K562 (cell line): ENCODE results near the gene ABCG1. TPM values are rescaled to one million over a fixed set of nuclear protein-coding genes. Genes with fewer than 3 reads are reported as not detected.

Source experiments
- ATAC-seq: fragments of 200-7000 bp; cut with Tn5 transposase; 3 replicates; pipeline ENCODE4 v1.9.1; 2020; ENCODE audit warnings: moderate library complexity
- BruUV-seq: library from RNA; stranded (reverse); fragments of 400-500 nt; replicated peaks from 2 replicates; lab custom pipeline; 2021; lab: Mats Ljungman, UMichigan
- CTCF ChIA-PET: fragments of 300-600 bp; formaldehyde crosslinking; extraction: SDS; loops from one replicate; lab custom pipeline; 2021; ENCODE audit warnings: low intra/inter-chr PET ratio; lab: Yijun Ruan, JAX
- POLR2A ChIA-PET: fragments of 300-600, 350-650 bp; sonication (Branson Sonifier 250); formaldehyde crosslinking; extraction: SDS; loops from one replicate; lab custom pipeline; 2021; ENCODE audit warnings: antibody characterized with exemption, inconsistent platforms; lab: Yijun Ruan, JAX
- DNase-seq, 4 experiments: peaks; one replicate each; pipeline versions ENCODE4 v3.0.0 to v3.0.0-alpha.2; 2011 to 2018; ENCODE audit warnings: low spot score in 3 of 4, mixed read lengths in 3 of 4; ENCODE audit errors: extremely low read depth in 1 of 4
- FAIRE-seq: peaks from 2 replicates; lab custom pipeline; 2011; peaks lifted over from hg19 to GRCh38; lab: Jason Lieb, UNC
- H2AFZ ChIP-seq: 2 replicates; pipeline ENCODE4 v1.6.0; 2011; ENCODE audit warnings: low read depth, low read length, control low read depth, inconsistent platforms
- H3K27ac ChIP-seq: fragments of 200-600 bp; 3 replicates; pipeline ENCODE4 v1.8.0; 2011; ENCODE audit warnings: low read depth, mild to moderate bottlenecking, control low read depth, inconsistent platforms, low read length, moderate library complexity, mixed read lengths; ENCODE audit errors: extremely low read depth
- H3K27me3 ChIP-seq, 2 experiments: fragments of 300-600 bp in 1 of 2; 2 replicates in 1 of 2; 3 replicates in 1 of 2; pipeline versions ENCODE4 v1.6.0 to v1.8.0; 2011; ENCODE audit warnings: inconsistent platforms in 2 of 2, low read length in 2 of 2, mild to moderate bottlenecking in 1 of 2, mixed read lengths in 1 of 2, moderate library complexity in 1 of 2; ENCODE audit not compliant: control insufficient read depth in 2 of 2, insufficient read depth in 2 of 2
- H3K36me3 ChIP-seq: fragments of 300-600 bp; 3 replicates; pipeline ENCODE4 v1.8.0; 2011; ENCODE audit warnings: mild to moderate bottlenecking, low read length, inconsistent platforms; ENCODE audit not compliant: control insufficient read depth, insufficient read depth
- H3K4me1 ChIP-seq, 2 experiments: fragments of 200-600 bp in 1 of 2; replicated peaks in 1 of 2; 2 replicates in 1 of 2; 3 replicates in 1 of 2; pipeline versions ENCODE4 v1.5.1 to v1.8.0; 2011; ENCODE audit warnings: inconsistent platforms in 2 of 2, low read length in 2 of 2, mild to moderate bottlenecking in 1 of 2, mixed read lengths in 1 of 2, moderate library complexity in 1 of 2; ENCODE audit not compliant: control insufficient read depth in 2 of 2, insufficient read depth in 2 of 2
- H3K4me2 ChIP-seq: 2 replicates; pipeline ENCODE4 v1.6.1; 2011; ENCODE audit warnings: low read length, control low read depth, inconsistent platforms, mixed read lengths; ENCODE audit not compliant: insufficient read depth
- H3K4me3 ChIP-seq: fragments of 200-600 bp; sonication (generic), shearing (Covaris generic); 2 replicates; pipeline ENCODE4 v1.5.1; 2016; ENCODE audit warnings: control low read depth, inconsistent platforms
- H3K79me2 ChIP-seq: fragments of 200-600 bp; 3 replicates; pipeline ENCODE4 v1.8.0; 2011; ENCODE audit warnings: low read length, inconsistent platforms; ENCODE audit not compliant: control insufficient read depth, insufficient read depth
- H3K9ac ChIP-seq, 2 experiments: 2 replicates each; pipeline versions ENCODE4 v1.6.0 to v1.6.1; 2011; ENCODE audit warnings: low read depth in 2 of 2, low read length in 2 of 2, control low read depth in 1 of 2, inconsistent platforms in 1 of 2, mild to moderate bottlenecking in 1 of 2, mixed read lengths in 1 of 2; ENCODE audit not compliant: insufficient read depth in 1 of 2
- H3K9me1 ChIP-seq: one replicate; pipeline ENCODE4 v1.6.0; 2011; ENCODE audit warnings: inconsistent platforms, mild to moderate bottlenecking, low read length, moderate library complexity; ENCODE audit not compliant: control insufficient read depth, insufficient read depth
- H3K9me3 ChIP-seq: replicated peaks from 2 replicates; pipeline ENCODE4 v1.5.1; 2011; ENCODE audit warnings: low read depth, low read length, inconsistent platforms; ENCODE audit not compliant: control insufficient read depth, insufficient read depth
- H4K20me1 ChIP-seq: replicated peaks from 2 replicates; pipeline ENCODE4 v1.6.1; 2011; ENCODE audit warnings: low read length, inconsistent platforms, mixed read lengths; ENCODE audit not compliant: control insufficient read depth, insufficient read depth
- ELF1 ChIP-seq: fragments of 200-800 bp; sonication (Bioruptor generic); IDR thresholded peaks from 2 replicates; pipeline ENCODE4 v1.6.1; 2016; ENCODE audit warnings: missing genetic modification characterization, missing compliant biosample characterization
- FIP1L1 ChIP-seq: fragments of 200-400 bp; formaldehyde crosslinking; IDR thresholded peaks from 2 replicates; pipeline ENCODE4 v1.6.1; 2018; ENCODE audit warnings: mild to moderate bottlenecking, low read depth, low read length; ENCODE audit not compliant: poor library complexity, severe bottlenecking
- HMGN3 ChIP-seq: IDR thresholded peaks from 2 replicates; pipeline ENCODE4 v1.6.1; 2011; ENCODE audit warnings: borderline replicate concordance, low read depth, mild to moderate bottlenecking, mixed read lengths, low read length; ENCODE audit not compliant: insufficient read length; ENCODE audit errors: extremely low read depth
- JUN ChIP-seq, 2 experiments: sonication (generic) in 1 of 2; formaldehyde crosslinking in 1 of 2; IDR thresholded peaks; 2 replicates each; pipeline versions ENCODE4 v1.6.1 to v1.8.0; 2012 to 2022; ENCODE audit warnings: borderline replicate concordance in 2 of 2, mild to moderate bottlenecking in 2 of 2, improper control_type of control experiment in 1 of 2, low read depth in 1 of 2, low read length in 1 of 2, missing genetic modification reagents in 1 of 2
- JUND ChIP-seq, 2 experiments: IDR thresholded peaks; 2 replicates in 1 of 2; 3 replicates in 1 of 2; pipeline ENCODE4 v1.6.1; 2011; ENCODE audit warnings: borderline replicate concordance in 2 of 2, low read depth in 2 of 2, low read length in 2 of 2, improper control_type of control experiment in 1 of 2, missing biosample characterization in 1 of 2, missing genetic modification characterization in 1 of 2, missing genetic modification reagents in 1 of 2
- NFYB ChIP-seq: IDR thresholded peaks from 2 replicates; pipeline ENCODE4 v1.6.1; 2011; ENCODE audit warnings: mild to moderate bottlenecking, moderate library complexity; ENCODE audit not compliant: insufficient read length; ENCODE audit errors: extremely low read depth
- NRF1 ChIP-seq, 2 experiments: fragments of 450-650 bp; IDR thresholded peaks in 1 of 2; conservative IDR thresholded peaks in 1 of 2; 2 replicates each; pipeline ENCODE4 v1.6.1; 2014; ENCODE audit warnings: mild to moderate bottlenecking in 2 of 2
- TBL1XR1 ChIP-seq, 2 experiments: IDR thresholded peaks; 2 replicates each; pipeline ENCODE4 v1.6.1; 2012; ENCODE audit warnings: improper control_type of control experiment in 2 of 2, low read length in 2 of 2, mild to moderate bottlenecking in 1 of 2
- ZNF184 ChIP-seq: sonication (generic); formaldehyde crosslinking; IDR thresholded peaks from 2 replicates; pipeline ENCODE4 v1.5.0; 2020; ENCODE audit warnings: missing genetic modification reagents
- WGBS: fragments of 100-300 bp; shearing (Covaris generic); methylation state at CpG from one replicate; pipeline ENCODE4 v1.1.6; 2016; ENCODE audit warnings: low coverage, mixed read lengths; ENCODE audit not compliant: insufficient coverage; ENCODE audit errors: missing lambda C conversion rate; 5-methylcytosine and 5-hydroxymethylcytosine counted together
- in situ Hi-C: fragments of 300-500 bp; cut with MboI; formaldehyde crosslinking; loops from 4 replicates; pipeline ENCODE4 v1.15.0; 2018; ENCODE audit warnings: inconsistent platforms, mixed read lengths
- intact Hi-C: fragments of 100-400 bp; cut with micrococcal nuclease; formaldehyde crosslinking; loops from 2 replicates; pipeline ENCODE4 v1.14.2; 2022
- polyA plus RNA-seq, 8 experiments: library from polyadenylated mRNA; depleted of rRNA in 4 of 8; stranded (reverse) in 5 of 8; unstranded in 3 of 8; fragments of >200 nt; fragmentation: Nextera tagmentation in 2 of 8; fragmentation: Illumina TruSeq in 1 of 8; extraction: Ambion mirVana in 2 of 8; extraction: Trizol in 1 of 8; gene quantifications; 2 replicates each; pipeline versions ENCODE4 v1.2.1 to v1.2.3, GENCODE V29; 2011 to 2014; ENCODE audit warnings: inconsistent platforms in 1 of 8, missing spikeins in 1 of 8
- total RNA-seq, 7 experiments: library from RNA; depleted of rRNA in 6 of 7; stranded (reverse); fragments of >200 nt in 6 of 7; fragmentation: Illumina TruSeq in 2 of 7; extraction: Trizol in 2 of 7; gene quantifications; 2 replicates each; pipeline versions ENCODE4 v1.2.1 to v1.2.3, GENCODE V29; 2011 to 2021; ENCODE audit warnings: low replicate concordance in 1 of 7
- TF ChIP-seq, protein P1 (sequence below), 2 experiments: IDR thresholded peaks; 2 replicates each; pipeline ENCODE4 v1.6.1; 2011; ENCODE audit warnings: borderline replicate concordance in 1 of 2, control low read depth in 1 of 2, low read depth in 1 of 2, low read length in 1 of 2, mild to moderate bottlenecking in 1 of 2, mixed read lengths in 1 of 2, moderate library complexity in 1 of 2; ENCODE audit not compliant: insufficient read depth in 1 of 2, insufficient read length in 1 of 2, poor library complexity in 1 of 2, severe bottlenecking in 1 of 2; ENCODE audit errors: extremely low read depth in 1 of 2
- TF ChIP-seq, protein P2 (sequence below): fragments of 450-650 bp; IDR thresholded peaks from 2 replicates; pipeline ENCODE4 v1.6.1; 2016
- TF ChIP-seq, protein P3 (sequence below): fragments of 450-650 bp; formaldehyde crosslinking; IDR thresholded peaks from 2 replicates; pipeline ENCODE4 v1.4.0; 2020; ENCODE audit warnings: mild to moderate bottlenecking
- TF ChIP-seq, protein P4 (sequence below): fragments of 250-450 bp; sonication (Bioruptor Pico); IDR thresholded peaks from 2 replicates; pipeline ENCODE4 v1.4.0; 2020

Gene ABCG1
- total and polyA plus RNA-seq, 9 of the 15 experiments (the other 6 are each of a cell fraction or from before 2014, with no cell fraction given) = 0.04 to 0.09 TPM; not detected in 7

DNA sequence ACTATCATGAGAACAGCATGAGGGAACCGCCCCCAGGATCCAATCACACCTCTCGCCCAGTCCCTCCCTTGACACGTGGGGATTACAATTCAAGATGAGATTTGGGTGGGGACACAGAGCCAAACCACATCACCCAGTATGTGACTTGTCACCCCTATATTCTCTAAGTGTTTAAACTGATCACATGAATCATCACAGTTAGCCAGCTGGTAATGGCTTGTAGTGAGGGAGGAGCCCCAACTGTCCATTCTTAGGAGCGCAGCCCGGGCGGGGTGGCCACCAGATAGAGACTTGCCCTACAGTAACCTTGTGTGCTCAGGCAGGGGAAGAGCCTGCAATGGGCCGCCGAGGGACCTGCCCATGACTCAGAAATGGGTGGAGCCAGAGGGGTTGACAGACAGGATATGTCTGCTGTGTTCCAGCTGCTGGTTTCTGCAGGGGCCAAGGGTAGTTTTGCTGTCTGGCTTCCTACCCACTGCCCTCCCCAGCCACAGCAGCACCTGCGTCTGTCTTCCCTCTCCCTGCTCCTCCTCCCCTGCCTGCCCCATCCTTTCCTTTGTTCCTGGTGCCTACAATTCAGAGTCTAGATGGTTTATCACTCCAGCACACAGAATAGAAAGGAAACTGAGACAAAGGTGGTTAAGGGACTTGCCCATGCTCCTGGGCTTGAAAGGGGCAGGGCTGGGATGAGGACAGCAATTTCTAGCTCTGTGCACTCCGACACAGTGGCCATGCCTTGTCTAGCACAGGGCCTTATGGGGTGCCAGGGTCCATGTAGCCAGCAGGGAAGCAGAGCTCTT is 9.2 kb downstream of the ABCG1 start:
- peak; percentile 97 for ATAC-seq
- FAIRE-seq = peak; percentile 56
- in situ Hi-C loops (no loop called here), intact Hi-C loops (no loop called here)
- Histone ChIP-seq H3K9me3 (no peaks in the 10 kb centered on the region), H3K79me2 (no peaks in the 10 kb centered on the region), H3K4me3 (no peak overlapping the region), H3K9ac (no peak overlapping the region), H3K4me2 (no peak overlapping the region), H2AFZ (no peak overlapping the region), H4K20me1 (no peaks in the 10 kb centered on the region), H3K27ac (no peak overlapping the region), H3K4me1 (no peaks in the 10 kb centered on the region; a peak in 1 of 5 replicates), H3K27me3 (peaks cover 33 to 55% of the 10 kb centered on the region in 2 experiments), H3K36me3 (no peaks in the 10 kb centered on the region), H3K9me1 (no peaks in the 10 kb centered on the region)
- ChIA-PET CTCF (no interaction called here), POLR2A (interaction anchor here (0.8 kb wide), 1 partner anchor 141 kb away, joined by 3 read pairs; no protein-coding TSS in a partner anchor)
- BruUV-seq = no TSS peak
- WGBS = 2% methylated on average over 10 of the region's 10 CpGs
- DNase-seq = peak; percentile 66 to 77 (median 72)
- no peak for TF ChIP-seq HMGN3
- TF ChIP-seq ZNF184 (CRISPR knock-in tag) = no peak
- TF ChIP-seq, protein P1, sequence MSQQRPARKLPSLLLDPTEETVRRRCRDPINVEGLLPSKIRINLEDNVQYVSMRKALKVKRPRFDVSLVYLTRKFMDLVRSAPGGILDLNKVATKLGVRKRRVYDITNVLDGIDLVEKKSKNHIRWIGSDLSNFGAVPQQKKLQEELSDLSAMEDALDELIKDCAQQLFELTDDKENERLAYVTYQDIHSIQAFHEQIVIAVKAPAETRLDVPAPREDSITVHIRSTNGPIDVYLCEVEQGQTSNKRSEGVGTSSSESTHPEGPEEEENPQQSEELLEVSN (IDR thresholded peaks at IDR 0.05; ENCODE audit: borderline replicate concordance in 1 of 2, extremely low read depth in 1 of 2, insufficient read depth in 1 of 2, insufficient read length in 1 of 2, low read depth in 1 of 2, low read length in 1 of 2, poor library complexity in 1 of 2, severe bottlenecking in 1 of 2) = peak in 1 of 2 experiments; percentile 65
- TF ChIP-seq FIP1L1 = no peak
- no peak for TF ChIP-seq NFYB
- TF ChIP-seq JUND (IDR thresholded peaks at IDR 0.05; ENCODE audit: borderline replicate concordance, low read depth, low read length) = peak; percentile 32; the same call in 1 of the 2 replicates
- peak; percentile 31; the same call in 1 of the 3 replicates for TF ChIP-seq JUND (tag; IDR thresholded peaks at IDR 0.05; ENCODE audit: borderline replicate concordance, low read depth, low read length)
- TF ChIP-seq NRF1 (conservative IDR thresholded peaks at IDR 0.05 in 1 of 2, IDR thresholded peaks at IDR 0.05 in 1 of 2) = peak; percentile 31 to 46; a peak in 2 of 4 replicates
- TF ChIP-seq, protein P2, sequence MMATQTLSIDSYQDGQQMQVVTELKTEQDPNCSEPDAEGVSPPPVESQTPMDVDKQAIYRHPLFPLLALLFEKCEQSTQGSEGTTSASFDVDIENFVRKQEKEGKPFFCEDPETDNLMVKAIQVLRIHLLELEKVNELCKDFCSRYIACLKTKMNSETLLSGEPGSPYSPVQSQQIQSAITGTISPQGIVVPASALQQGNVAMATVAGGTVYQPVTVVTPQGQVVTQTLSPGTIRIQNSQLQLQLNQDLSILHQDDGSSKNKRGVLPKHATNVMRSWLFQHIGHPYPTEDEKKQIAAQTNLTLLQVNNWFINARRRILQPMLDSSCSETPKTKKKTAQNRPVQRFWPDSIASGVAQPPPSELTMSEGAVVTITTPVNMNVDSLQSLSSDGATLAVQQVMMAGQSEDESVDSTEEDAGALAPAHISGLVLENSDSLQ = peak; percentile 89
- TF ChIP-seq JUN (IDR thresholded peaks at IDR 0.05; ENCODE audit: borderline replicate concordance, low read depth, low read length) = 0 out of 2 replicates have a peak, but pooled peaks have one; percentile 10
- TF ChIP-seq JUN (CRISPR knock-in tag; IDR thresholded peaks at IDR 0.05; ENCODE audit: borderline replicate concordance) = no peak
- TF ChIP-seq, protein P3, sequence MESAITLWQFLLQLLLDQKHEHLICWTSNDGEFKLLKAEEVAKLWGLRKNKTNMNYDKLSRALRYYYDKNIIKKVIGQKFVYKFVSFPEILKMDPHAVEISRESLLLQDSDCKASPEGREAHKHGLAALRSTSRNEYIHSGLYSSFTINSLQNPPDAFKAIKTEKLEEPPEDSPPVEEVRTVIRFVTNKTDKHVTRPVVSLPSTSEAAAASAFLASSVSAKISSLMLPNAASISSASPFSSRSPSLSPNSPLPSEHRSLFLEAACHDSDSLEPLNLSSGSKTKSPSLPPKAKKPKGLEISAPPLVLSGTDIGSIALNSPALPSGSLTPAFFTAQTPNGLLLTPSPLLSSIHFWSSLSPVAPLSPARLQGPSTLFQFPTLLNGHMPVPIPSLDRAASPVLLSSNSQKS (CRISPR knock-in tag) = no peak
- no peak for TF ChIP-seq ELF1 (tag)
- TF ChIP-seq, protein P4, sequence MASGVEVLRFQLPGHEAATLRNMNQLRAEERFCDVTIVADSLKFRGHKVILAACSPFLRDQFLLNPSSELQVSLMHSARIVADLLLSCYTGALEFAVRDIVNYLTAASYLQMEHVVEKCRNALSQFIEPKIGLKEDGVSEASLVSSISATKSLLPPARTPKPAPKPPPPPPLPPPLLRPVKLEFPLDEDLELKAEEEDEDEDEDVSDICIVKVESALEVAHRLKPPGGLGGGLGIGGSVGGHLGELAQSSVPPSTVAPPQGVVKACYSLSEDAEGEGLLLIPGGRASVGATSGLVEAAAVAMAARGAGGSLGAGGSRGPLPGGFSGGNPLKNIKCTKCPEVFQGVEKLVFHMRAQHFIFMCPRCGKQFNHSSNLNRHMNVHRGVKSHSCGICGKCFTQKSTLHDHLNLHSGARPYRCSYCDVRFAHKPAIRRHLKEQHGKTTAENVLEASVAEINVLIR (CRISPR knock-in tag) = no peak
- no peak for TF ChIP-seq TBL1XR1 (IDR thresholded peaks at IDR 0.05; ENCODE audit: low read length in 2 of 2)
